Ishikawa (cell line): ENCODE data around the gene NTSR1.

ENCODE experiments used
- EP300 ChIP-seq: IDR thresholded peaks from 2 replicates; pipeline ENCODE4 v1.6.1; 2012; ENCODE audit warnings: borderline replicate concordance
- RAD21 ChIP-seq: IDR thresholded peaks from 2 replicates; pipeline ENCODE4 v1.6.1; 2012; ENCODE audit warnings: low read depth
- REST ChIP-seq: IDR thresholded peaks from 2 replicates; pipeline ENCODE4 v1.6.1; 2012; ENCODE audit warnings: low read depth, mild to moderate bottlenecking
- YY1 ChIP-seq: IDR thresholded peaks from 2 replicates; pipeline ENCODE4 v1.6.1; 2012; ENCODE audit warnings: low read depth

- TF ChIP-seq RAD21 (no peak), YY1 (no peak), EP300 (no peak), REST (no peak)
Observed at GRCh38 chr20:62677678-62678077, 31.0 kb upstream of the NTSR1 start.
